Neuronal stem cell (in vitro differentiated cells): Measurements from ENCODE around the gene FLRT1.

ENCODE experiments used
- DNase-seq: peaks from one replicate; pipeline ENCODE4 v3.0.0-alpha.2; 2013; ENCODE audit warnings: low spot score
- H2AFZ ChIP-seq: one replicate; pipeline ENCODE4 v1.6.1; 2013; ENCODE audit warnings: mild to moderate bottlenecking, low read length, inconsistent platforms
- H2AK5ac ChIP-seq: 2 replicates; pipeline ENCODE4 v1.6.1; 2013; ENCODE audit warnings: low read depth, mild to moderate bottlenecking, inconsistent platforms, low read length, moderate library complexity, mixed read lengths
- H2BK120ac ChIP-seq: 2 replicates; pipeline ENCODE4 v1.6.1; 2013; ENCODE audit warnings: low read depth, mild to moderate bottlenecking, inconsistent platforms, low read length, moderate library complexity, mixed read lengths
- H2BK12ac ChIP-seq: one replicate; pipeline ENCODE4 v1.6.1; 2013; ENCODE audit warnings: low read length, inconsistent platforms
- H2BK15ac ChIP-seq: 2 replicates; pipeline ENCODE4 v1.6.1; 2013; ENCODE audit warnings: mild to moderate bottlenecking, low read length, inconsistent platforms, mixed read lengths
- H2BK5ac ChIP-seq: one replicate; pipeline ENCODE4 v1.6.1; 2013; ENCODE audit warnings: inconsistent platforms, mild to moderate bottlenecking, low read length, moderate library complexity
- H3K14ac ChIP-seq: one replicate; pipeline ENCODE4 v1.6.1; 2013; ENCODE audit warnings: low read length, inconsistent platforms
- H3K18ac ChIP-seq: 2 replicates; pipeline ENCODE4 v1.6.1; 2013; ENCODE audit warnings: low read length, inconsistent platforms
- H3K23ac ChIP-seq: 2 replicates; pipeline ENCODE4 v1.6.1; 2013; ENCODE audit warnings: low read depth, mild to moderate bottlenecking, mixed read lengths, low read length, inconsistent platforms; ENCODE audit not compliant: poor library complexity
- H3K27ac ChIP-seq: replicated peaks from 3 replicates; pipeline ENCODE4 v1.5.1; 2013; ENCODE audit warnings: low read length, inconsistent platforms
- H3K27me3 ChIP-seq, 3 experiments: 2 replicates each; pipeline ENCODE4 v1.6.1; 2013; ENCODE audit warnings: low read length in 3 of 3, mild to moderate bottlenecking in 2 of 3, inconsistent platforms in 1 of 3, low read depth in 1 of 3, mixed read lengths in 1 of 3, moderate library complexity in 1 of 3; ENCODE audit not compliant: control insufficient read depth in 3 of 3, insufficient read depth in 3 of 3
- H3K36me3 ChIP-seq, 2 donors: replicated peaks in 1 of 2; 2 replicates each; pipeline ENCODE4 v1.6.1; 2013; ENCODE audit warnings: low read length in 2 of 2; ENCODE audit not compliant: control insufficient read depth in 2 of 2, insufficient read depth in 2 of 2
- H3K4ac ChIP-seq: 2 replicates; pipeline ENCODE4 v1.6.1; 2013; ENCODE audit warnings: inconsistent platforms, mild to moderate bottlenecking, low read length, moderate library complexity
- H3K4me1 ChIP-seq, 2 donors: 1 replicate in 1 of 2; 2 replicates in 1 of 2; pipeline ENCODE4 v1.6.1; 2013; ENCODE audit warnings: low read length in 2 of 2, low read depth in 1 of 2; ENCODE audit not compliant: control insufficient read depth in 2 of 2, insufficient read depth in 1 of 2
- H3K4me2 ChIP-seq: one replicate; pipeline ENCODE4 v1.6.1; 2013; ENCODE audit warnings: mild to moderate bottlenecking, low read length, inconsistent platforms; ENCODE audit not compliant: insufficient read depth, poor library complexity, severe bottlenecking
- H3K4me3 ChIP-seq, 2 donors: 2 replicates each; pipeline ENCODE4 v1.5.1; 2013; ENCODE audit warnings: low read length in 2 of 2, mild to moderate bottlenecking in 2 of 2, inconsistent platforms in 1 of 2, moderate library complexity in 1 of 2
- H3K79me1 ChIP-seq: one replicate; pipeline ENCODE4 v1.6.1; 2013; ENCODE audit warnings: low read depth, mild to moderate bottlenecking, inconsistent platforms, low read length, moderate library complexity
- H3K9ac ChIP-seq: one replicate; pipeline ENCODE4 v1.6.1; 2013; ENCODE audit warnings: mild to moderate bottlenecking, low read depth, low read length, inconsistent platforms; ENCODE audit not compliant: poor library complexity
- H3K9me3 ChIP-seq, 2 donors: replicated peaks in 1 of 2; 2 replicates each; pipeline versions ENCODE3 to v1.6.1; 2013; ENCODE audit warnings: low read length in 2 of 2, mild to moderate bottlenecking in 2 of 2, inconsistent platforms in 1 of 2, low read depth in 1 of 2, mixed read lengths in 1 of 2, moderate library complexity in 1 of 2; ENCODE audit not compliant: control insufficient read depth in 2 of 2, insufficient read depth in 1 of 2
- H4K8ac ChIP-seq: one replicate; pipeline ENCODE4 v1.6.1; 2013; ENCODE audit warnings: low read depth, mild to moderate bottlenecking, inconsistent platforms, low read length, moderate library complexity
- H4K91ac ChIP-seq: one replicate; pipeline ENCODE4 v1.6.1; 2013; ENCODE audit warnings: low read length, low read depth, mild to moderate bottlenecking, inconsistent platforms; ENCODE audit not compliant: poor library complexity
- WGBS, 2 donors: extraction: QIAGEN DNeasy Blood & Tissue Kit; methylation state at CpG; one replicate each; pipeline ENCODE4 v1.1.7; 2013; ENCODE audit warnings: missing lambda C conversion rate in 2 of 2, mixed read lengths in 1 of 2; ENCODE audit not compliant: insufficient read length in 2 of 2, insufficient replicate concordance in 1 of 2; ENCODE audit errors: extremely low coverage in 2 of 2; 5-methylcytosine and 5-hydroxymethylcytosine counted together

Gene FLRT1

GRCh38 chr11:64026575-64027205, 9.0 kb upstream of the FLRT1 start:
- Histone ChIP-seq H2AK5ac (peak overlapping the region; percentile 99), H3K4ac (no peak overlapping the region), H3K4me2 (no peak overlapping the region), H3K18ac (no peak overlapping the region), H3K27ac (no peak overlapping the region), H4K91ac (no peak overlapping the region), H3K23ac (no peak overlapping the region), H2BK15ac (peak overlapping the region; percentile 92), H2BK120ac (no peak overlapping the region), H2BK12ac (peak overlapping the region; percentile 91), H3K4me1 (peaks cover 37 to 65% of the 10 kb centered on the region in 2 donors), H3K79me1 (no peaks in the 10 kb centered on the region), H2AFZ (peak overlapping the region; percentile 71), H3K27me3 (peaks cover 0 to 2% (median 0%) of the 10 kb centered on the region in 3 experiments), H3K14ac (no peak overlapping the region), H2BK5ac (no peak overlapping the region), H3K9me3 (no peaks in the 10 kb centered on the region), H3K4me3 (no peak overlapping the region), H4K8ac (no peak overlapping the region), H3K36me3 (no peaks in the 10 kb centered on the region), H3K9ac (peak overlapping the region; percentile 74)
- WGBS, 2 donors = no CpG with 5 or more reads among the region's 7 CpGs
- DNase-seq = no peak

GRCh38 chr11:64027651-64028397, 7.9 kb upstream of the FLRT1 start:
- no peaks in the 10 kb centered on the region for H3K79me1 ChIP-seq
- H4K8ac ChIP-seq = peak overlapping the region; percentile 29
- WGBS, 2 donors = no CpG with 5 or more reads among the region's 20 CpGs
- H3K23ac ChIP-seq = peak overlapping the region; percentile 75
- H3K36me3 ChIP-seq = no peaks in the 10 kb centered on the region
- H3K14ac ChIP-seq = peak overlapping the region; percentile 12
- peaks cover 33 to 56% of the 10 kb centered on the region in 2 donors for H3K4me1 ChIP-seq
- peak overlapping the region; percentile 36 to 49 for H3K4me3 ChIP-seq
- H2BK120ac ChIP-seq = peak overlapping the region; percentile 98
- peak overlapping the region; percentile 77 for H2BK12ac ChIP-seq
- H3K18ac ChIP-seq = peak overlapping the region; percentile 96
- peak overlapping the region; percentile 64 for H3K9ac ChIP-seq
- peak overlapping the region; percentile 99 for H2AK5ac ChIP-seq
- no peaks in the 10 kb centered on the region for H3K9me3 ChIP-seq
- no peak for DNase-seq
- peak overlapping the region; percentile 92 for H2BK15ac ChIP-seq
- peaks cover 0 to 7% (median 0%) of the 10 kb centered on the region in 3 experiments for H3K27me3 ChIP-seq
- H3K4ac ChIP-seq = peak overlapping the region; percentile 40
- peak overlapping the region; percentile 93 for H3K27ac ChIP-seq
- H3K4me2 ChIP-seq = peak overlapping the region; percentile 23
- peak overlapping the region; percentile 71 for H2AFZ ChIP-seq
- H2BK5ac ChIP-seq = no peak overlapping the region
- peak overlapping the region; percentile 19 for H4K91ac ChIP-seq

DNA sequence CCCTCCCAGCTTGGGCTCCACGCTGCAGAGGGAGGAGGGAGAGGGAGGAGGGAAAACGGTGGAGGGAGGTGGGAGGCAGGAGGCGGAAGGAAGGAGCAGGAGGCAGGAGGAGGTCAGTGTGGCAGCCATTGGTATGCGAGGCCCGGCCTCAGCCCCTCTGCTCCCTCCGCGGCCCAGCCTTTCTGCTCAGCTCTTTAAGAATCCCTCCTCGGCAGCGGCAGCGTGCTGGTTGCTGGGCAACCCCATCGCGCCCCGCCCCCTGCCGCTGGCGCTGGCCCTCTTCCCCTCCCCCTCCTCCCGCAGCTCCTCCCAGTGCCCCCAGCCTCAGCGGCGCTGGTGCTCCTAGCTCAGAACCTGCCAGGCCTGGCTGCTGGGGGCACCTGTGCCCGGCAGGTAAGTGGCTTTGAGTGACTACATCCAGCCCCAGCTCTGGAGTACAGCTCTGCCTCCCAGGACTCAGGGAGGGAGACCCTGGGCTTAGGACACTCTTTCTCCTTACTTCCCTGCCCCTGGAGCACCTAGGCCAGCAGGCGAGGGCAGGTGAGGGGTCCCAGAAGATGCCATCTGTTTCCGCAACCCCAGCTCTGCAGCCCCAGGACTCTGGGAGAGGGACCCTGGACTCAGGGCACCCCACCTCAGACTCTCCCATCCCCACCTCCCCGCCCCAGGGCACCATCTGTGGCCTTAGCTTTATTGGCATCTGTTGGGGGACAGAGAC, 7.2 kb upstream of the FLRT1 start:
- Histone ChIP-seq H4K8ac (peak overlapping the region; percentile 98), H3K9ac (peak overlapping the region; percentile 84), H2BK12ac (peak overlapping the region; percentile 98), H2BK120ac (peak overlapping the region; percentile 100), H2AK5ac (peak overlapping the region; percentile 100), H2BK5ac (peak overlapping the region; percentile 96), H3K4me3 (peak overlapping the region; percentile 36 to 53), H3K9me3 (no peaks in the 10 kb centered on the region), H4K91ac (peak overlapping the region; percentile 72), H3K4ac (peak overlapping the region; percentile 95), H3K36me3 (no peaks in the 10 kb centered on the region), H3K79me1 (no peaks in the 10 kb centered on the region), H3K27ac (peak overlapping the region; percentile 93), H3K27me3 (peaks cover 0 to 11% (median 0%) of the 10 kb centered on the region in 3 experiments), H2AFZ (peak overlapping the region; percentile 71), H2BK15ac (peak overlapping the region; percentile 99), H3K23ac (peak overlapping the region; percentile 73), H3K18ac (peak overlapping the region; percentile 99), H3K4me2 (peak overlapping the region; percentile 40), H3K14ac (peak overlapping the region; percentile 12), H3K4me1 (peaks cover 33 to 58% of the 10 kb centered on the region in 2 donors)
- no CpG with 5 or more reads among the region's 22 CpGs for WGBS, 2 donors
- peak; percentile 85 for DNase-seq
